Effector memory CD8-positive, alpha-beta T cell (primary cell): ENCODE results near the gene DSCAML1.

Source experiments
- ATAC-seq: fragments of 150-1000 bp; cut with Tn5 transposase; replicated peaks from 2 replicates; pipeline ENCODE4 v1.10.0; 2021; ENCODE audit warnings: mild to moderate bottlenecking, moderate library complexity
- DNase-seq, 3 experiments: peaks; one replicate each; pipeline ENCODE4 v3.0.0; 2021
- H3K27ac Mint-ChIP-seq, 2 donors: one replicate each; pipeline ENCODE4 v1.8.0; 2022; ENCODE audit warnings: mild to moderate bottlenecking in 2 of 2, mixed read lengths in 2 of 2, moderate library complexity in 2 of 2
- H3K27me3 Mint-ChIP-seq, 2 donors: one replicate each; pipeline ENCODE4 v1.8.0; 2022; ENCODE audit warnings: mixed read lengths in 2 of 2
- H3K36me3 Mint-ChIP-seq: one replicate; pipeline ENCODE4 v1.8.0; 2022; ENCODE audit warnings: mild to moderate bottlenecking, moderate library complexity, mixed read lengths; ENCODE audit not compliant: insufficient read depth
- H3K4me1 Mint-ChIP-seq, 2 donors: one replicate each; pipeline ENCODE4 v1.8.0; 2022; ENCODE audit warnings: low read depth in 2 of 2, mixed read lengths in 2 of 2
- H3K4me3 Mint-ChIP-seq, 2 donors: one replicate each; pipeline ENCODE4 v1.8.0; 2022; ENCODE audit warnings: mild to moderate bottlenecking in 2 of 2, mixed read lengths in 2 of 2, moderate library complexity in 2 of 2
- H3K9me3 Mint-ChIP-seq, 2 donors: one replicate each; pipeline ENCODE4 v1.8.0; 2022; ENCODE audit warnings: mixed read lengths in 2 of 2

DSCAML1 gene

GRCh38 chr11:117603932-117604331, 193.1 kb downstream of the DSCAML1 start:
- Mint-ChIP-seq H3K27me3 (peaks cover 29 to 60% of the 10 kb centered on the region in 2 donors), H3K4me3 (no peak overlapping the region), H3K36me3 (peaks cover 3% of the 10 kb centered on the region), H3K27ac (no peak overlapping the region), H3K9me3 (no peaks in the 10 kb centered on the region), H3K4me1 (no peaks in the 10 kb centered on the region)
- no peak for DNase-seq
- no peak for ATAC-seq

GRCh38 chr11:117601006-117601708, 195.9 kb downstream of the DSCAML1 start:
- H3K36me3 Mint-ChIP-seq = peaks cover 3% of the 10 kb centered on the region
- H3K4me3 Mint-ChIP-seq = no peak overlapping the region
- DNase-seq (no peak), ATAC-seq (no peak)
- H3K4me1 Mint-ChIP-seq = no peaks in the 10 kb centered on the region
- H3K27ac Mint-ChIP-seq = no peak overlapping the region
- H3K9me3 Mint-ChIP-seq = no peaks in the 10 kb centered on the region
- peaks cover 47 to 76% of the 10 kb centered on the region in 2 donors for H3K27me3 Mint-ChIP-seq

- peaks cover 45 to 74% of the 10 kb centered on the region in 2 donors for H3K27me3 Mint-ChIP-seq
- H3K36me3 Mint-ChIP-seq = peaks cover 3% of the 10 kb centered on the region
- H3K27ac Mint-ChIP-seq = no peak overlapping the region
- no peaks in the 10 kb centered on the region for H3K4me1 Mint-ChIP-seq
- no peaks in the 10 kb centered on the region for H3K9me3 Mint-ChIP-seq
- ATAC-seq (no peak), DNase-seq (no peak)
- no peak overlapping the region for H3K4me3 Mint-ChIP-seq
Measured at GRCh38 chr11:117600234-117600783, 196.7 kb downstream of the DSCAML1 start.

- DNase-seq (peak in 2 of 3 experiments; percentile 6 to 27), ATAC-seq (no peak)
- H3K27ac Mint-ChIP-seq = no peak overlapping the region
- H3K27me3 Mint-ChIP-seq = peaks cover 55 to 79% of the 10 kb centered on the region in 2 donors
- H3K9me3 Mint-ChIP-seq = no peaks in the 10 kb centered on the region
- no peaks in the 10 kb centered on the region for H3K4me1 Mint-ChIP-seq
- no peak overlapping the region for H3K4me3 Mint-ChIP-seq
- H3K36me3 Mint-ChIP-seq = no peaks in the 10 kb centered on the region
Measured at GRCh38 chr11:117597071-117597470, 199.9 kb downstream of the DSCAML1 start.

GRCh38 chr11:117595440-117595839, 201.6 kb downstream of the DSCAML1 start:
- no peaks in the 10 kb centered on the region for H3K4me1 Mint-ChIP-seq
- no peak overlapping the region for H3K4me3 Mint-ChIP-seq
- DNase-seq = no peak
- H3K9me3 Mint-ChIP-seq = no peaks in the 10 kb centered on the region
- no peaks in the 10 kb centered on the region for H3K36me3 Mint-ChIP-seq
- peaks cover 49 to 72% of the 10 kb centered on the region in 2 donors for H3K27me3 Mint-ChIP-seq
- ATAC-seq = no peak
- H3K27ac Mint-ChIP-seq = no peak overlapping the region

GRCh38 chr11:117594721-117595120, 202.3 kb downstream of the DSCAML1 start:
- DNase-seq (no peak), ATAC-seq (no peak)
- no peaks in the 10 kb centered on the region for H3K4me1 Mint-ChIP-seq
- peaks cover 45 to 65% of the 10 kb centered on the region in 2 donors for H3K27me3 Mint-ChIP-seq
- H3K9me3 Mint-ChIP-seq = no peaks in the 10 kb centered on the region
- no peaks in the 10 kb centered on the region for H3K36me3 Mint-ChIP-seq
- H3K27ac Mint-ChIP-seq = no peak overlapping the region
- no peak overlapping the region for H3K4me3 Mint-ChIP-seq

GRCh38 chr11:117593065-117593464, 204.0 kb downstream of the DSCAML1 start:
- H3K27me3 Mint-ChIP-seq = peaks cover 42 to 60% of the 10 kb centered on the region in 2 donors
- no peak overlapping the region for H3K27ac Mint-ChIP-seq
- ATAC-seq (no peak), DNase-seq (no peak)
- H3K4me3 Mint-ChIP-seq = no peak overlapping the region
- H3K36me3 Mint-ChIP-seq = no peaks in the 10 kb centered on the region
- no peaks in the 10 kb centered on the region for H3K4me1 Mint-ChIP-seq
- H3K9me3 Mint-ChIP-seq = no peaks in the 10 kb centered on the region

- no peak for ATAC-seq
- H3K36me3 Mint-ChIP-seq = no peaks in the 10 kb centered on the region
- no peak for DNase-seq
- H3K4me1 Mint-ChIP-seq = no peaks in the 10 kb centered on the region
- H3K27ac Mint-ChIP-seq = no peak overlapping the region
- H3K27me3 Mint-ChIP-seq = peaks cover 45 to 63% of the 10 kb centered on the region in 2 donors
- no peak overlapping the region for H3K4me3 Mint-ChIP-seq
- H3K9me3 Mint-ChIP-seq = no peaks in the 10 kb centered on the region
Measured at GRCh38 chr11:117591316-117592039, 205.5 kb downstream of the DSCAML1 start.

GRCh38 chr11:117589063-117589462, 208.0 kb downstream of the DSCAML1 start:
- H3K4me3 Mint-ChIP-seq = no peak overlapping the region
- DNase-seq = no peak
- no peak overlapping the region for H3K27ac Mint-ChIP-seq
- H3K9me3 Mint-ChIP-seq = no peaks in the 10 kb centered on the region
- no peaks in the 10 kb centered on the region for H3K4me1 Mint-ChIP-seq
- ATAC-seq = no peak
- no peaks in the 10 kb centered on the region for H3K36me3 Mint-ChIP-seq
- H3K27me3 Mint-ChIP-seq = peaks cover 31 to 67% of the 10 kb centered on the region in 2 donors

GRCh38 chr11:117588166-117588810, 208.7 kb downstream of the DSCAML1 start:
- H3K36me3 Mint-ChIP-seq = no peaks in the 10 kb centered on the region
- peaks cover 34 to 75% of the 10 kb centered on the region in 2 donors for H3K27me3 Mint-ChIP-seq
- no peaks in the 10 kb centered on the region for H3K4me1 Mint-ChIP-seq
- no peak for ATAC-seq
- no peak for DNase-seq
- no peak overlapping the region for H3K27ac Mint-ChIP-seq
- H3K4me3 Mint-ChIP-seq = no peak overlapping the region
- no peaks in the 10 kb centered on the region for H3K9me3 Mint-ChIP-seq

- ATAC-seq (no peak), DNase-seq (no peak)
- H3K9me3 Mint-ChIP-seq = no peaks in the 10 kb centered on the region
- no peaks in the 10 kb centered on the region for H3K36me3 Mint-ChIP-seq
- no peak overlapping the region for H3K27ac Mint-ChIP-seq
- H3K4me1 Mint-ChIP-seq = no peaks in the 10 kb centered on the region
- peaks cover 35 to 80% of the 10 kb centered on the region in 2 donors for H3K27me3 Mint-ChIP-seq
- H3K4me3 Mint-ChIP-seq = no peak overlapping the region
Measured at GRCh38 chr11:117587416-117587815, 209.6 kb downstream of the DSCAML1 start.

- no peak for DNase-seq
- Mint-ChIP-seq H3K9me3 (no peaks in the 10 kb centered on the region), H3K27me3 (peaks cover 31 to 74% of the 10 kb centered on the region in 2 donors), H3K4me3 (no peak overlapping the region), H3K36me3 (no peaks in the 10 kb centered on the region), H3K27ac (no peak overlapping the region), H3K4me1 (no peaks in the 10 kb centered on the region)
- ATAC-seq = no peak
Measured at GRCh38 chr11:117586392-117586791, 210.6 kb downstream of the DSCAML1 start.

- Mint-ChIP-seq H3K4me1 (no peaks in the 10 kb centered on the region), H3K9me3 (no peaks in the 10 kb centered on the region), H3K27ac (no peak overlapping the region), H3K27me3 (peaks cover 31 to 79% of the 10 kb centered on the region in 2 donors), H3K36me3 (no peaks in the 10 kb centered on the region), H3K4me3 (no peak overlapping the region)
- DNase-seq = no peak
- no peak for ATAC-seq
Measured at GRCh38 chr11:117585631-117586030, 211.4 kb downstream of the DSCAML1 start.
